Measurements from ENCODE around the gene DUXA.

DNA sequence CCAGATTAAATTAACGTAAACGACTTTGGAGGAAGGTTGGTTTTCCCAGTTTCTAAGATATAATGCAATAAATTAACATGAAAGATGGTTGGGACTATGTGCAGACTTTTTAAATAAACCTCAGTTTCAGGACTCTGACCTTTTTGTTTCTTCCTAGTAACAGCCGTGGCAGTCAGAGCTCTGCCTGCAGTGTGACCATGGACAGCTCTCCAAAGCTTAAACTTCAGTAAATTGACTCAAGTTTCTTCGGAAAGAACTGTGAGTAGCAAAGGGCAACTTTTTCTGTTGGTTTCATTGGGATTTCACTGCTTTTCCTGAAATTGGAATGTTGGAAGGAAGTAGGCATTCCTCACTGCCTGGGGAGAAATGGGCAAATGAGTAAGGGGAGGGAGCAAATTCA, 43.4 kb downstream of the DUXA start:
- TF ChIP-seq, protein P1, sequence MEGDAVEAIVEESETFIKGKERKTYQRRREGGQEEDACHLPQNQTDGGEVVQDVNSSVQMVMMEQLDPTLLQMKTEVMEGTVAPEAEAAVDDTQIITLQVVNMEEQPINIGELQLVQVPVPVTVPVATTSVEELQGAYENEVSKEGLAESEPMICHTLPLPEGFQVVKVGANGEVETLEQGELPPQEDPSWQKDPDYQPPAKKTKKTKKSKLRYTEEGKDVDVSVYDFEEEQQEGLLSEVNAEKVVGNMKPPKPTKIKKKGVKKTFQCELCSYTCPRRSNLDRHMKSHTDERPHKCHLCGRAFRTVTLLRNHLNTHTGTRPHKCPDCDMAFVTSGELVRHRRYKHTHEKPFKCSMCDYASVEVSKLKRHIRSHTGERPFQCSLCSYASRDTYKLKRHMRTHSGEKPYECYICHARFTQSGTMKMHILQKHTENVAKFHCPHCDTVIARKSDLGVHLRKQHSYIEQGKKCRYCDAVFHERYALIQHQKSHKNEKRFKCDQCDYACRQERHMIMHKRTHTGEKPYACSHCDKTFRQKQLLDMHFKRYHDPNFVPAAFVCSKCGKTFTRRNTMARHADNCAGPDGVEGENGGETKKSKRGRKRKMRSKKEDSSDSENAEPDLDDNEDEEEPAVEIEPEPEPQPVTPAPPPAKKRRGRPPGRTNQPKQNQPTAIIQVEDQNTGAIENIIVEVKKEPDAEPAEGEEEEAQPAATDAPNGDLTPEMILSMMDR (IDR thresholded peaks at IDR 0.05), result no peak
- no peak for TF ChIP-seq POLR2A (IDR thresholded peaks at IDR 0.05)

Data from transverse colon (tissue), 3 donors.